A549 (cell line): Measurements from ENCODE around the gene CLDN14. TPM values are rescaled to one million over a fixed set of nuclear protein-coding genes. Genes with fewer than 3 reads are reported as not detected.

ENCODE experiments used
- ATAC-seq, 2 experiments: fragments of 200-7000 bp in 1 of 2; fragments of >200 bp in 1 of 2; cut with Nextera tagmentation in 1 of 2; cut with Tn5 transposase in 1 of 2; 3 replicates each; pipeline versions ENCODE4 v1.8.0 to v1.9.1; 2018 to 2020; ENCODE audit warnings: mild to moderate bottlenecking in 1 of 2, moderate library complexity in 1 of 2
- CTCF ChIA-PET: fragments of 300-600 bp; sonication (Branson Sonifier 250); formaldehyde crosslinking; extraction: SDS; loops from one replicate; lab custom pipeline; 2021; ENCODE audit warnings: antibody characterized with exemption, inconsistent platforms; lab: Yijun Ruan, JAX
- POLR2A ChIA-PET: fragments of 350-600 bp; formaldehyde crosslinking; extraction: SDS; loops from one replicate; lab custom pipeline; 2021; ENCODE audit warnings: antibody characterized with exemption, inconsistent platforms; lab: Yijun Ruan, JAX
- DNase-seq, 2 experiments: peaks; one replicate each; pipeline versions ENCODE4 v3.0.0 to v3.0.0-alpha.2; 2011 to 2016; ENCODE audit warnings: low read depth in 1 of 2, low spot score in 1 of 2
- FAIRE-seq: peaks from 2 replicates; lab custom pipeline; 2011; peaks lifted over from hg19 to GRCh38; lab: Jason Lieb, UNC
- H3K27ac ChIP-seq, 2 experiments: fragments of >200 bp; sonication (Bioruptor Twin); formaldehyde crosslinking; 3 replicates each; pipeline ENCODE4 v1.5.1; 2016 to 2017
- H3K4me1 ChIP-seq: fragments of >200 bp; sonication (Bioruptor Twin); formaldehyde crosslinking; 3 replicates; pipeline ENCODE4 v1.6.1; 2016
- H3K4me2 ChIP-seq: fragments of >200 bp; sonication (Bioruptor Twin); formaldehyde crosslinking; 3 replicates; pipeline ENCODE4 v1.6.1; 2016
- H3K4me3 ChIP-seq: fragments of >200 bp; sonication (Bioruptor Twin); formaldehyde crosslinking; 3 replicates; pipeline ENCODE4 v1.5.1; 2016
- H3K9me3 ChIP-seq: fragments of >200 bp; sonication (Bioruptor Twin); formaldehyde crosslinking; 3 replicates; pipeline ENCODE4 v1.6.1; 2016
- ATOH8 ChIP-seq: fragments of 250-450 bp; sonication (Bioruptor Pico); IDR thresholded peaks from 2 replicates; pipeline ENCODE4 v1.5.0; 2020; ENCODE audit warnings: low read depth, mild to moderate bottlenecking, moderate library complexity
- CBX8 ChIP-seq: fragments of 200-600 bp; sonication (generic); IDR thresholded peaks from 2 replicates; pipeline ENCODE4 v1.6.1; 2016
- CEBPB ChIP-seq, 2 experiments: fragments of >200 bp in 1 of 2; sonication (Bioruptor Twin) in 1 of 2; formaldehyde crosslinking in 1 of 2; IDR thresholded peaks; 2 replicates each; pipeline ENCODE4 v1.6.1; 2012 to 2016
- CTCF ChIP-seq: fragments of >200 bp; sonication (Bioruptor Twin); formaldehyde crosslinking; IDR thresholded peaks from 3 replicates; pipeline ENCODE4 v1.5.1; 2016
- ELK1 ChIP-seq: fragments of 150-350 bp; IDR thresholded peaks from 2 replicates; pipeline ENCODE4 v1.6.1; 2014; ENCODE audit warnings: low read depth, mild to moderate bottlenecking, low read length
- FOXS1 ChIP-seq: fragments of 250-450 bp; sonication (Bioruptor Pico); IDR thresholded peaks from 2 replicates; pipeline ENCODE4 v1.5.0; 2020; ENCODE audit warnings: mild to moderate bottlenecking, moderate library complexity
- HEYL ChIP-seq: fragments of 250-450 bp; sonication (Bioruptor Pico); IDR thresholded peaks from 2 replicates; pipeline ENCODE4 v1.8.0; 2021; ENCODE audit warnings: mild to moderate bottlenecking, moderate library complexity
- HMGXB4 ChIP-seq: fragments of 250-450 bp; sonication (Bioruptor Pico); IDR thresholded peaks from 2 replicates; pipeline ENCODE4 v1.5.0; 2021; ENCODE audit warnings: mild to moderate bottlenecking, moderate library complexity, borderline replicate concordance
- HOXA7 ChIP-seq: fragments of 250-450 bp; sonication (Bioruptor Pico); IDR thresholded peaks from 2 replicates; pipeline ENCODE4 v1.5.0; 2020; ENCODE audit warnings: mild to moderate bottlenecking, moderate library complexity
- JUN ChIP-seq, 2 experiments: fragments of >200 bp; sonication (Bioruptor Twin); formaldehyde crosslinking; IDR thresholded peaks; 2 replicates in 1 of 2; 3 replicates in 1 of 2; pipeline ENCODE4 v1.6.1; 2016 to 2017
- JUNB ChIP-seq: fragments of >200 bp; sonication (Bioruptor Twin); formaldehyde crosslinking; IDR thresholded peaks from 2 replicates; pipeline ENCODE4 v1.6.1; 2016
- MAFK ChIP-seq: fragments of 450-650 bp; IDR thresholded peaks from 2 replicates; pipeline ENCODE4 v1.6.1; 2014; ENCODE audit not compliant: partially characterized antibody
- MAX ChIP-seq: IDR thresholded peaks from 2 replicates; pipeline ENCODE4 v1.6.1; 2012
- NR3C1 ChIP-seq: fragments of >200 bp; sonication (Bioruptor Twin); formaldehyde crosslinking; IDR thresholded peaks from 3 replicates; pipeline ENCODE4 v1.6.1; 2017
- POLR2AphosphoS2 ChIP-seq: conservative IDR thresholded peaks from 2 replicates; pipeline ENCODE4 v1.6.1; 2012; ENCODE audit warnings: low read length, improper control_type of control experiment, inconsistent platforms
- SMC3 ChIP-seq: fragments of >200 bp; sonication (Bioruptor Twin); formaldehyde crosslinking; IDR thresholded peaks from 3 replicates; pipeline ENCODE4 v1.6.1; 2018; ENCODE audit warnings: inconsistent platforms
- TFCP2L1 ChIP-seq: fragments of 250-450 bp; sonication (Bioruptor Pico); IDR thresholded peaks from 2 replicates; pipeline ENCODE4 v1.5.0; 2021; ENCODE audit warnings: mild to moderate bottlenecking
- ZC3H11A ChIP-seq: fragments of 450-650 bp; IDR thresholded peaks from 2 replicates; pipeline ENCODE4 v1.6.1; 2014; ENCODE audit warnings: antibody characterized with exemption, mild to moderate bottlenecking
- WGBS: methylation state at CpG from one replicate; pipeline ENCODE4 v1.1.6; 2017; ENCODE audit errors: missing lambda C conversion rate; 5-methylcytosine and 5-hydroxymethylcytosine counted together
- polyA plus RNA-seq, 4 experiments: library from polyadenylated mRNA; depleted of rRNA in 3 of 4; stranded (reverse); fragments of >200 nt; fragmentation: RNase III in 1 of 4; extraction: RNeasy Plus Mini Kit Qiagen cat#74134 plus additional on column Dnase treatment in 1 of 4; gene quantifications; 2 replicates in 3 of 4; 3 replicates in 1 of 4; pipeline ENCODE4 v1.2.3, GENCODE V29; 2011 to 2017

Gene CLDN14
- polyA plus RNA-seq, 2 of the 4 experiments (the other 2 are of a cell fraction) = not detected

DNA sequence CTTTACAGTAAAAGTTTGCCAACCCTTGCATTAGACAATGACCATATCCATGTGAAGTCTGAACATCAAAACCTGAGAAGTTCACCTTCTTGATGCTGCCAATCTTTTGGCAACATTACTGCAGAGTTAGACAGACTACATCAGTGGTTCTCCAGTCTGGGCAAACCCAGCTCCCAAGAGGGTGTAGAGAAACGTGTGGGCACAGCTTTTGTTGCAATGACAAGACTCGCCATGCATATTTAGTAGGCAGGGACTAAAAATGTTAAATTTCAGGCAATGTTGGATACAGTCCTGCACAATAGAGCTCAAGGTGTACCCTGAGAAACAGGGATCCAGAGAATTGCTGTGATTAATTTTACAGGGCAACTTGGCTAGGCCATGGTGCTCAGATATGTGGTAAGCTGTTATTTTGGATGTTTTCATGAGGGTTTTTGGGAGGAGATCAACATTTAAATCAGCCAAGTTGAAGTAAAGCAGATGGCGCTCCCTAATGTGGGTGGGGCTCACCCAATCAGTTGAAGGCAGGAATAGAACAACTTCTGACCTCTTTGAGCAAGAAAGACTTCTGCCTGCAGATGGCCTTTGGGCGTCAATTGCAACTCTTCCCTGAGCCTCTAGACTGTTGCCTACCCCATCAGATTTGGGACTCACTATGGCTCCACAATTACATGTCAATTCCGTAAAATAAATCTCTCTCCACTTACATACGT, 37.6 kb upstream of the CLDN14 start:
- Histone ChIP-seq H3K9me3 (no peaks in the 10 kb centered on the region), H3K4me3 (no peak overlapping the region), H3K27ac (no peak overlapping the region), H3K4me1 (no peaks in the 10 kb centered on the region), H3K4me2 (no peak overlapping the region)
- DNase-seq = no peak
- FAIRE-seq = no peak
- ChIA-PET POLR2A (no interaction called here), CTCF (interaction anchor here (0.5 to 1.6 kb wide), 2 partner anchors 13 to 507 kb away, joined by 3 to 5 read pairs; no protein-coding TSS in a partner anchor)
- no peak for ATAC-seq
- 77% methylated on average over 6 of the region's 6 CpGs for WGBS
- TF ChIP-seq CBX8 = no peak
- no peak for TF ChIP-seq HEYL (CRISPR knock-in tag)
- no peak for TF ChIP-seq CTCF

DNA sequence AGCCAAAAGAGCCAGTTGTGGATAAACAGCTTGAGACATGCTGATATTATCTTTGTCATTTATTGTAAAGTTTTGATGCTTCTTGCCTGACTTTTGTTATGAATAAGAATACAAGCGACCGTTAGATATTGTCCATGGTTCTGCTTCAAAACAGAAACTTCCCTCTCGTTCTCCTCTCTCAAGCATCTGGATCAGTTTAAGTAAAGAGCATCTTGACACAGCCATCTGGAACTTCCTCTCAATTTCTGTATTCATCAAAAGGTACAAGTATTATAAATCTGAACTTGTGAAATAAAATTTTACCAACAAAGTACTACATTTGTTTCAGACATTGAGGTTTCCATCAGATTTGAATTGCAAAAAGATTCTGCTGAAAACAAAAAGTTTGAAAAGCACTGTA, 36.4 kb upstream of the CLDN14 start:
- H3K4me1 ChIP-seq = no peaks in the 10 kb centered on the region
- no peak for DNase-seq
- WGBS = 88% methylated on average over 3 of the region's 3 CpGs
- ChIA-PET POLR2A (no interaction called here), CTCF (interaction anchor here (1.6 kb wide), 1 partner anchor 12 kb away, joined by 5 read pairs; no protein-coding TSS in a partner anchor)
- no peaks in the 10 kb centered on the region for H3K9me3 ChIP-seq
- ATAC-seq = no peak
- TF ChIP-seq MAX (no peak), JUNB (no peak), TFCP2L1 (CRISPR knock-in tag) (no peak), SMC3 (no peak), ZC3H11A (no peak), HOXA7 (CRISPR knock-in tag) (no peak), POLR2AphosphoS2 (no peak), ATOH8 (CRISPR knock-in tag) (no peak), MAFK (no peak), HEYL (CRISPR knock-in tag) (no peak), CEBPB (IDR thresholded peaks at IDR 0.05) (no peak)
- no peak overlapping the region for H3K4me2 ChIP-seq
- no peak for FAIRE-seq
- no peak overlapping the region for H3K4me3 ChIP-seq
- no peak overlapping the region for H3K27ac ChIP-seq

DNA sequence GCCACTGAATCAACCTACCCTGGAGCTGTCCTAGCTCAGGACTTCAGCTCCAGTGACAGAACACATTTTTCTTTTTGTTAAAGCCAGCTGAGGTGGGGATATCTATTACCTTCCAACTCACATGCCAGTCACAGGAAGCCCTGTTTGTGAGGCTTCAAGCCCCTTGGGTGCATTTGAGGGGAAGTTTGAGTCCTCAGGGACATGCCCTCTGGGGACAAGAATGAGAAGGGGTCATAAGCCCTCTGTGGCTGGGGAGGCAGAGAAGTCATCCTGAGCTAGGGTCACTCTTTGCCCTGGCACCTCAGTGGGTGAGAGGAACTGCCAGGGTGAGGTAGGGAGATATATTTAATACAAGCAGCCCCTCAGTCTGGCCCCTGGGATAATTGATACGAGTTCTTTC, 33.5 kb upstream of the CLDN14 start:
- H3K4me1 ChIP-seq = no peaks in the 10 kb centered on the region
- no peak overlapping the region for H3K27ac ChIP-seq
- ATAC-seq (no peak), FAIRE-seq (no peak)
- H3K4me2 ChIP-seq = no peak overlapping the region
- no peak overlapping the region for H3K4me3 ChIP-seq
- no peaks in the 10 kb centered on the region for H3K9me3 ChIP-seq
- CTCF ChIA-PET = interaction anchor here (1.2 kb wide), 1 partner anchor 12 kb away, joined by 4 read pairs; no protein-coding TSS in a partner anchor
- POLR2A ChIA-PET = no interaction called here
- TF ChIP-seq HMGXB4 (CRISPR knock-in tag) (no peak), JUNB (no peak), CBX8 (no peak), NR3C1 (no peak), CEBPB (IDR thresholded peaks at IDR 0.05) (no peak), JUN (IDR thresholded peaks at IDR 0.05) (no peak), MAFK (no peak), ELK1 (no peak), FOXS1 (CRISPR knock-in tag) (no peak)
- TF ChIP-seq, all 56 proteins: peak for 0
- no peak for DNase-seq
- WGBS = 74% methylated on average over 1 of the region's 1 CpG
